ENCODE results near the gene DENND1A. TPM values are rescaled to one million over a fixed set of nuclear protein-coding genes. Genes with fewer than 3 reads are reported as not detected.
A peak's percentile ranks its signal among the peaks of the same experiment; 100 is the strongest.
"Not testable (repeated sequence)": the region's sequence is repeated elsewhere in the genome, so short reads cannot be mapped to it uniquely, and the experiment has no call there.

The DENND1A gene
- total and polyA plus RNA-seq, 5 experiments from 2014 or later = 2.6 to 14.3 (median 5.3) TPM

GRCh38 chr9:123815856-123816255 lies 114.1 kb downstream of the DENND1A start:
- H3K4me3 Mint-ChIP-seq, H3K36me3 Mint-ChIP-seq, POLR2A ChIA-PET, DNase-seq, H3K4me1 Mint-ChIP-seq, H3K27me3 Mint-ChIP-seq, ATAC-seq, H3K9me3 Mint-ChIP-seq: not testable (repeated sequence)
- H3K27ac Mint-ChIP-seq = peak overlapping the region in 1 of 10 donors; percentile 59

DNA sequence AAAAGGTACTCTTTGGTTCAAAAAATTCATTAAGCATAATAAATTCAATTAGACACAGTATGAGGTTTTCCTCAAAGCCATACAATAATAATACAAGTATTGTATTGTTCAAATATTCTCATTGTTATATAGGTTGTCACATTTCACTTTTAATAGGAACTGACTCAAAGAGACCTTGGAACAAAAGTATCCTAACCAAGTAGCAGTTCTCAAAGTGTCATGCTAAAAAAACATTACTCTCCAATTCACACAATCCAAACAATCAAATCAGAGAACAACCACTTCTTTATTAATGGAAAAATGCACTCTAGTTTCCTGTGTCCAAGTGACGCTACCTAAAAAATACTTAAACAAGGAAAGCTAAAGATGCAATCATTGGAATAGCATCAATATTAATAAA lies 115.4 kb downstream of the DENND1A start:
- Mint-ChIP-seq H3K27me3 (no peaks in the 10 kb centered on the region), H3K9me3 (no peaks in the 10 kb centered on the region), H3K4me3 (no peak overlapping the region), H3K4me1 (peaks cover 0 to 7% (median 1%) of the 10 kb centered on the region in 4 donors), H3K27ac (no peak overlapping the region), H3K36me3 (peaks cover 0 to 7% (median 4%) of the 10 kb centered on the region in 3 donors)
- DNase-seq (no peak), ATAC-seq (no peak)
- POLR2A ChIA-PET = no interaction called here

DNA sequence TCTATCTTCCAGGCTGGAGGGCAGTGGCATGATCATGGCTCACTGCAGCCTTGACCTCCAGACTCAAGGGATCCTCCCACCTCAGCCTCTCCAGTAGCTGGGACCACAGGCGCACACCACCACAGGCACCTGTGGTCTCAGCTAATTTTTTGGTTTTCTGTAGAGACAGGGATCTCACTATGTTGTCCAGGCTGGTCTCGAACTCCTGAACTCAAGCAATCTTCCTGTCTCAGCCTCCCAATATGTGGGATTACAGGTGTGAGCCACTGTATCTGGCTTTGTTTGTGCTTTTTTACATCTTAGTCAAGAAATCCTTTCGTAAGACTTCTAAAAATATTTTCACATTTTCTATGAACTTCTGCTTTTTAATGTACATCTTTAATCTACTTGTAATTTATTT lies 116.9 kb downstream of the DENND1A start:
- peaks cover 0 to 7% (median 1%) of the 10 kb centered on the region in 4 donors for H3K4me1 Mint-ChIP-seq
- H3K4me3 Mint-ChIP-seq = no peak overlapping the region
- no peaks in the 10 kb centered on the region for H3K27me3 Mint-ChIP-seq
- POLR2A ChIA-PET = no interaction called here
- peaks cover 0 to 3% (median 0%) of the 10 kb centered on the region in 3 donors for H3K36me3 Mint-ChIP-seq
- H3K9me3 Mint-ChIP-seq = no peaks in the 10 kb centered on the region
- DNase-seq (no peak), ATAC-seq (no peak)
- H3K27ac Mint-ChIP-seq = no peak overlapping the region

GRCh38 chr9:123807251-123807650 lies 122.7 kb downstream of the DENND1A start:
- no peak overlapping the region for H3K4me3 Mint-ChIP-seq

DNA sequence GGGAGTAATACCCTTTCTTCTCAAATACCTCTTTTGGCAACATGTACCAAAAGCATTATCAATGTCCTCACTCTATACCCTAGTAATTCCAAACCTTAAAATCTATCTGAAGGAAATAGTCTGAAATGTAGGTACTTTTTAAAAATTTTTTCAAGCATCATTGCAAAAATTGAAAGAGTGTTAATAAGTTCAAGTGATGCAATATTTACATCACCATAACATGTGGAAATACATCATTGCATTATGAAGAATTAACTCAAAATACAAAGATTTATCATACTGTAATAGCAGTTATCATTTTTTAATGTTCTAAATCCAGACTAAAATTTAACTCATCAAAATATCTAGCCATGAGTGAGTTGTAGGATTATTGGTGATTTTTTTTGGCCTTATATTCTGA lies 123.1 kb downstream of the DENND1A start:
- Mint-ChIP-seq H3K4me3 (no peak overlapping the region), H3K36me3 (peaks cover 0 to 4% (median 0%) of the 10 kb centered on the region in 3 donors), H3K27ac (no peak overlapping the region), H3K9me3 (no peaks in the 10 kb centered on the region), H3K27me3 (no peaks in the 10 kb centered on the region), H3K4me1 (peaks cover 0 to 2% (median 0%) of the 10 kb centered on the region in 4 donors)
- POLR2A ChIA-PET = no interaction called here
- ATAC-seq = no peak
- no peak for DNase-seq

More at GRCh38 chr9:123807251-123807650, 122.7 kb downstream of the DENND1A start:
- Mint-ChIP-seq H3K9me3 (no peaks in the 10 kb centered on the region), H3K36me3 (peaks cover 0 to 4% (median 0%) of the 10 kb centered on the region in 3 donors), H3K27ac (no peak overlapping the region), H3K27me3 (no peaks in the 10 kb centered on the region), H3K4me1 (peaks cover 0 to 2% (median 0%) of the 10 kb centered on the region in 4 donors)
- no peak for ATAC-seq
- POLR2A ChIA-PET = no interaction called here
- no peak for DNase-seq

DNA sequence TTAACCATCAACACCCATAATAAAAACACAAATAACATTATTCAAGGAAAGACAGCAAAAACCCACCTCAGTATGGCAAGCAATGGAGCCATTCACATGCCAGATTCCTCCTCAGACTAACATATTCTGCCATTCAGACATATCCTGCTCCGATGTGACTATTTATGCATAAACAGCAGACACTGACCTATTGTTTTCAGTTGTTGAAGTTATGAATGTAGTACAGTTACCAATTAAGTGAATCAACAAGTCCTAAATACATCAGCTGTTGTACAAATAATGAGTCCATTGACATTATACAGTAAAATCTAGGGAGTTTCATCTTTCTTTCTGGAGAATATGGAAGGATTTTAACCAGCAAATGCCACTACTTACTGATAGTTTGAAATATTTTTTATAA lies 131.7 kb downstream of the DENND1A start:
- no peak overlapping the region for H3K4me3 Mint-ChIP-seq
- DNase-seq (no peak), ATAC-seq (no peak)
- no peaks in the 10 kb centered on the region for H3K9me3 Mint-ChIP-seq
- H3K27me3 Mint-ChIP-seq = no peaks in the 10 kb centered on the region
- peaks cover 0 to 6% (median 2%) of the 10 kb centered on the region in 3 donors for H3K36me3 Mint-ChIP-seq
- H3K4me1 Mint-ChIP-seq = peaks cover 9 to 15% (median 10%) of the 10 kb centered on the region in 4 donors
- H3K27ac Mint-ChIP-seq = no peak overlapping the region
- POLR2A ChIA-PET = no interaction called here

- Mint-ChIP-seq H3K4me1 (peaks cover 9 to 15% (median 10%) of the 10 kb centered on the region in 4 donors), H3K4me3 (peak overlapping the region in 7 of 10 donors; percentile 39 to 81 (median 52)), H3K27me3 (no peaks in the 10 kb centered on the region), H3K27ac (peak overlapping the region in 4 of 10 donors; percentile 7 to 64 (median 40)), H3K9me3 (no peaks in the 10 kb centered on the region), H3K36me3 (peaks cover 7 to 14% (median 9%) of the 10 kb centered on the region in 3 donors)
- ATAC-seq = no peak
- peak in 1 of 10 donors; percentile 2 for DNase-seq
- POLR2A ChIA-PET = no interaction called here
Observed at GRCh38 chr9:123796618-123797484, 133.1 kb downstream of the DENND1A start.

- H3K36me3 Mint-ChIP-seq = peaks cover 8 to 15% (median 10%) of the 10 kb centered on the region in 3 donors
- POLR2A ChIA-PET = no interaction called here
- H3K27me3 Mint-ChIP-seq = no peaks in the 10 kb centered on the region
- DNase-seq (no peak), ATAC-seq (no peak)
- no peak overlapping the region for H3K4me3 Mint-ChIP-seq
- H3K9me3 Mint-ChIP-seq = no peaks in the 10 kb centered on the region
- H3K4me1 Mint-ChIP-seq = peaks cover 9 to 15% (median 10%) of the 10 kb centered on the region in 4 donors
- H3K27ac Mint-ChIP-seq = no peak overlapping the region
Observed at GRCh38 chr9:123796094-123796493, 133.8 kb downstream of the DENND1A start.

DNA sequence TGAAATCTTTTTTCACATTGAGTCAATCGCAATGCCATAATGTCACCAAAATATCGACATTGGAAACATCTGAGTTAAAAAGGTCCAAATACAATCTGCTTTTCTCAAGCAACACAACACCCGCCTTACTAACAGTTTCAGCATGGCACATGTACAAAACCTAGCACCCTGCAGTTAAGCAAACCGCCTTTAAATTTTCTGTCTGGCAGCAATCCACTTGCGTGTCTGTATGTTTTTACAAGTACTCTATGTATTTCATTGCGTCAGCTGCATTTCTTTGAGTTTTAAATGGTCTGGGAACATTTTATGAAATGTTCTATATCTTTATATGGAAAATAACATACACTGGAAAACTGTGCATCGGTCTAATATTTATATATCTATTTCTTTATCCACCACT lies 134.6 kb downstream of the DENND1A start:
- DNase-seq = no peak
- H3K4me3 Mint-ChIP-seq = no peak overlapping the region
- ATAC-seq = no peak
- POLR2A ChIA-PET = no interaction called here
- H3K27me3 Mint-ChIP-seq = no peaks in the 10 kb centered on the region
- H3K27ac Mint-ChIP-seq = no peak overlapping the region
- peaks cover 8 to 17% (median 10%) of the 10 kb centered on the region in 3 donors for H3K36me3 Mint-ChIP-seq
- H3K9me3 Mint-ChIP-seq = no peaks in the 10 kb centered on the region
- H3K4me1 Mint-ChIP-seq = peaks cover 9 to 15% (median 10%) of the 10 kb centered on the region in 4 donors

GRCh38 chr9:123792501-123792900 lies 137.4 kb downstream of the DENND1A start:
- POLR2A ChIA-PET = no interaction called here
- DNase-seq (no peak), ATAC-seq (no peak)
- Mint-ChIP-seq H3K4me1 (peaks cover 5 to 13% (median 9%) of the 10 kb centered on the region in 4 donors), H3K4me3 (no peak overlapping the region), H3K36me3 (peaks cover 8 to 19% (median 10%) of the 10 kb centered on the region in 3 donors), H3K27ac (no peak overlapping the region), H3K27me3 (no peaks in the 10 kb centered on the region), H3K9me3 (no peaks in the 10 kb centered on the region)

DNA sequence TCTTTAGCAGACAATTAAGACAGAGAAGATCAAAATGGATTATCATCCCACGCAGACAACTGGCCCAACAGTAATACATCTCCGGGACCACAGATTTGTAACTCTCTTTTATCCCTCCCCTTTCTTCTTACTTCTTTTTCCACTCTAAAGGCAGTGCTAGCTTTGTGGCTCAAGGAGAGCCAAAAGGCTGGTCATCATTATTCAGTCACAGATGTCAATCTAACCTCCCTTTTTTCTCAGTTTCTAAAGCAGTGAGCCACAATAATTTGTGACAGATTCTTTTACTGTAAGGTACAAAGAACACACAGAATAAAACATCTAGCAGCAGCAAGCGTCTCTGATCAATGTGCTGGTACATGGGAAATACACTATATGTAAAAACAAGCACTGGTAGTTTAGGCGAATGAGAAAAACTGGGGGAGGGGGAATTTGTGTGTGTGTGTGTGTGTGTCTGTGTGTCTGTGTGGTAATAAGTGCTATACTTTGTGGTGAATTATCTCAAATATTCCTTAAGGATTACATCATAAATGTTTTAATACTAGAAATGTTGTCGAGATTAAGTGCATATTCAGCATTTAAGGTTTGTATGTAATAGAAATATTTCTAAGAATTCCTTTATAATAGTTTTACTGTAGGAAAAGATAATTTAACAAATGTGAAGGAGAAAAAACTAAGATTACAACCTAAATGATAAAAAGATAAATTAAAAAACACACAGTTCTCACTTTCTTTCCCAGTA lies 140.2 kb downstream of the DENND1A start:
- no peak for DNase-seq
- H3K27ac Mint-ChIP-seq = no peak overlapping the region
- POLR2A ChIA-PET = no interaction called here
- no peak for ATAC-seq
- H3K4me1 Mint-ChIP-seq = peaks cover 0 to 2% (median 0%) of the 10 kb centered on the region in 4 donors
- H3K4me3 Mint-ChIP-seq = no peak overlapping the region
- peaks cover 8 to 28% (median 10%) of the 10 kb centered on the region in 3 donors for H3K36me3 Mint-ChIP-seq
- H3K27me3 Mint-ChIP-seq = no peaks in the 10 kb centered on the region
- H3K9me3 Mint-ChIP-seq = no peaks in the 10 kb centered on the region

- POLR2A ChIA-PET = no interaction called here
- Mint-ChIP-seq H3K27ac (no peak overlapping the region), H3K36me3 (peaks cover 9 to 33% (median 11%) of the 10 kb centered on the region in 3 donors)
Observed at GRCh38 chr9:123787416-123787815, 142.5 kb downstream of the DENND1A start.

DNA sequence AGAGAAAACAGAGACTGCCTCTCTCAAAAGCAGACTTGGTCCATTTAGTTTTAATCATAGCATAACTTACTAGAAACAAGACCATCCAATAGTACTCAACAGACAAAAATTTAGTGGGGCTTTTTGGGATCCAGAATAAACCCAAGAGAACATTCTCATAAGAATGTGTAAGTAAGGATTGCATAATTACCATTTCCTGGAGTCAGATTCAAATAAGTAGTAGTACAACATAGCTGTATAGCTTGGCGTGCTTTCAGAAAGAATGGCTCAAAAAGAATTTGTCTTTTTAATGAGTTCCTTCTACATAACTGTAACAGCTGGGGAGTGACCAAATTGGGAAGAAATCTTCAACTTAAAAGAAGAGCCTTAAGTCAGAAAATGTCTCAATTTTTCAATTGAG lies 145.4 kb downstream of the DENND1A start:
- H3K4me3 Mint-ChIP-seq = no peak overlapping the region
- H3K27ac Mint-ChIP-seq = no peak overlapping the region
- ATAC-seq (no peak), DNase-seq (no peak)
- H3K9me3 Mint-ChIP-seq = no peaks in the 10 kb centered on the region
- peaks cover 6 to 26% (median 11%) of the 10 kb centered on the region in 3 donors for H3K36me3 Mint-ChIP-seq
- H3K27me3 Mint-ChIP-seq = no peaks in the 10 kb centered on the region
- POLR2A ChIA-PET = no interaction called here
- H3K4me1 Mint-ChIP-seq = peaks cover 0 to 1% (median 0%) of the 10 kb centered on the region in 4 donors

More at GRCh38 chr9:123787416-123787815, 142.5 kb downstream of the DENND1A start:
- no peaks in the 10 kb centered on the region for H3K9me3 Mint-ChIP-seq
- DNase-seq (no peak), ATAC-seq (no peak)
- no peaks in the 10 kb centered on the region for H3K4me1 Mint-ChIP-seq
- no peak overlapping the region for H3K4me3 Mint-ChIP-seq
- H3K27me3 Mint-ChIP-seq = no peaks in the 10 kb centered on the region
